Omental fat pad (tissue), 4 donors: Measurements from ENCODE around the gene WDR19. TPM values are rescaled to one million over a fixed set of nuclear protein-coding genes. Genes with fewer than 3 reads are reported as not detected.

Experiments used
- ATAC-seq: fragments of 150-250 bp; one replicate; pipeline ENCODE4 v1.9.1; 2016; ENCODE audit warnings: mild to moderate bottlenecking, moderate library complexity; ENCODE audit not compliant: low FRiP score
- DNase-seq: peaks from one replicate; pipeline ENCODE4 v3.0.0-alpha.2; 2019; ENCODE audit warnings: low spot score
- CTCF ChIP-seq, 3 donors: fragments of 450-650 bp; IDR thresholded peaks; one replicate each; pipeline ENCODE4 v1.5.1; 2016 to 2017; ENCODE audit warnings: antibody characterized with exemption in 3 of 3, mild to moderate bottlenecking in 3 of 3, moderate library complexity in 2 of 3
- small RNA-seq: library from RNA; depleted of rRNA; stranded (forward); fragments of <200 nt; gene quantifications from one replicate; pipeline ENCODE3, GENCODE V24; 2016
- total RNA-seq, 4 donors: library from RNA; depleted of rRNA; stranded (reverse); fragments of >200 nt; gene quantifications; one replicate each; pipeline ENCODE4 v1.1.0, GENCODE V29; 2016

Gene WDR19
- total RNA-seq, 4 donors from 2014 or later = 33.7 to 45.1 (median 44.2) TPM

- no peak for ATAC-seq
- no peak for TF ChIP-seq CTCF (IDR thresholded peaks at IDR 0.05)
- no peak for DNase-seq
Observed at GRCh38 chr4:39326468-39326977, 144.2 kb downstream of the WDR19 start.

- DNase-seq (no peak), ATAC-seq (no peak)
- no peak for TF ChIP-seq CTCF (IDR thresholded peaks at IDR 0.05)
Observed at GRCh38 chr4:39330353-39330752, 148.0 kb downstream of the WDR19 start.

- DNase-seq (no peak), ATAC-seq (no peak)
- TF ChIP-seq CTCF (IDR thresholded peaks at IDR 0.05) = no peak
Observed at GRCh38 chr4:39331191-39331590, 148.9 kb downstream of the WDR19 start.

Small RNA genes lying within 50 kb of the gene (small RNA-seq; reads per million reads assigned to genes)
- not detected for gene RNU6-32P

Other genes starting within 250 kb of the WDR19 start
- gene TMEM156, start 150.1 kb upstream of the WDR19 start, total RNA-seq = under 1 TPM in 1 of 4 donors, not detected in 3; 0.82 TPM
- gene KLHL5, start 120.3 kb upstream of the WDR19 start, total RNA-seq = 10 to 100 TPM; 26.1 to 67.1 (median 53.5) TPM
- 10 to 100 TPM; 18.5 to 38.1 (median 27.8) TPM for gene RFC1, start 183.8 kb downstream of the WDR19 start, total RNA-seq
- gene KLB, start 224.4 kb downstream of the WDR19 start, total RNA-seq = 10 to 100 TPM in 2 of 4 donors, 1 to 10 TPM in 2; 7.9 to 70.9 (median 12.1) TPM